ENCODE measurements around the gene DTWD2. TPM values are rescaled to one million over a fixed set of nuclear protein-coding genes. Genes with fewer than 3 reads are reported as not detected.

The DTWD2 gene
- total and polyA plus RNA-seq, 2 of the 4 experiments (the other 2 are of a cell fraction) = 1.2 to 1.8 TPM

DNA sequence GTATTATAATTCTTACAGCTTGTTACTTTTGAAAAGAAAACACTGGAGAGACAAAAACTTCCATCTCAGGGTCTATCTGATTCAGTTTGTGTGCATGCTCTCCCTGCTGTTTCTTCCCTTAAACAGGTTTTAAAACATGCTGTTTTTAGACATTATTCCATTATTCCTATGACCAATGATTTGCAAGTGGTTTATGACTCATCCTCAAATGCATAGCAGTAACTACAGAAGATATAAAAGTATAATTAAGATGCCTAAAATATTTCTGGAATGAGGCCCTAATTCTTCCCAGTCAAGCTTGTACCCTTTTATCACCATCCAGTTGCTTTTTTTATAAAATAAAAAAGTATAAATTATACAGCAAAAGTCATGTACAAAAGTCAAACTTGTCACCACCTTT is 3.7 kb downstream of the DTWD2 start:
- no peaks in the 10 kb centered on the region for H3K9me3 ChIP-seq (ENCODE audit: control insufficient read depth, insufficient read depth, low read length)
- no peak overlapping the region for H2AFZ ChIP-seq (replicated peaks; ENCODE audit: low read length, poor library complexity)
- no peak overlapping the region for H4K8ac ChIP-seq (ENCODE audit: low read depth in 2 of 2, low read length in 2 of 2)
- DNase-seq (peak; percentile 65), ATAC-seq (ENCODE audit: low read depth) (no peak)
- H4K5ac ChIP-seq (ENCODE audit: low read depth, low read length) = no peak overlapping the region
- H3K4me2 ChIP-seq (ENCODE audit: low read depth, low read length) = no peak overlapping the region
- no peak overlapping the region for H3K27ac ChIP-seq (ENCODE audit: insufficient read depth, low read length)
- no peak overlapping the region for H2AK5ac ChIP-seq (ENCODE audit: low read depth, low read length)
- H3K79me1 ChIP-seq (ENCODE audit: low read depth in 1 of 2, low read length in 2 of 2) = no peaks in the 10 kb centered on the region
- no peak overlapping the region for H3K14ac ChIP-seq (replicated peaks; ENCODE audit: low read depth, low read length)
- H3K4me1 ChIP-seq (ENCODE audit: control insufficient read depth, insufficient read depth, low read length) = no peaks in the 10 kb centered on the region
- dilution Hi-C loops (cut with HindIII; ENCODE audit: low sequenced_read_pairs, unreplicated experiment) = no loop called here
- no peak overlapping the region for H2BK120ac ChIP-seq (ENCODE audit: low read depth, low read length)
- H2BK15ac ChIP-seq (ENCODE audit: low read depth, low read length) = no peak overlapping the region
- no peak overlapping the region for H3K9ac ChIP-seq (ENCODE audit: low read depth, low read length)
- in situ Hi-C loops (cut with MboI; ENCODE audit: low sequenced_read_pairs) = loop anchor here (5.0 kb wide), 1 partner anchor 428 kb away; no protein-coding TSS in a partner anchor
- no peaks in the 10 kb centered on the region for H3K36me3 ChIP-seq (ENCODE audit: control insufficient read depth, insufficient read depth, low read length)
- intact Hi-C loops (cut with micrococcal nuclease) = loop anchor here (5.0 kb wide), 1 partner anchor 373 kb away; the partner anchor contains the start of gene TNFAIP8
- H3K23ac ChIP-seq (ENCODE audit: low read depth, low read length) = no peak overlapping the region
- no peak overlapping the region for H3K4me3 ChIP-seq (ENCODE audit: insufficient read depth, low read depth, low read length)
- H3K27me3 ChIP-seq (ENCODE audit: control insufficient read depth, insufficient read depth, low read length) = no peaks in the 10 kb centered on the region
- no peak overlapping the region for H3K4ac ChIP-seq (ENCODE audit: low read depth, low read length)
- CTCF ChIA-PET = interaction anchor here (0.7 kb wide), 1 partner anchor 424 kb away, joined by 3 read pairs; no protein-coding TSS in a partner anchor
- H2AK9ac ChIP-seq (replicated peaks; ENCODE audit: low read depth, low read length, poor library complexity) = no peak overlapping the region
- POLR2A ChIA-PET (ENCODE audit: unreplicated experiment) = no interaction called here
- BruUV-seq (replicated peaks) = no TSS peak
- no peak overlapping the region for H3K18ac ChIP-seq (ENCODE audit: low read depth, low read length)
- no peaks in the 10 kb centered on the region for H3K9me1 ChIP-seq (ENCODE audit: insufficient read depth, low read length)
- H2BK5ac ChIP-seq (ENCODE audit: low read depth, low read length, poor library complexity, severe bottlenecking) = no peak overlapping the region
- H4K91ac ChIP-seq (ENCODE audit: insufficient read depth, low read depth, low read length) = no peak overlapping the region
- H4K20me1 ChIP-seq (ENCODE audit: insufficient read depth, low read length) = no peaks in the 10 kb centered on the region
- H2BK20ac ChIP-seq (ENCODE audit: low read depth, low read length) = no peak overlapping the region
- TF ChIP-seq BHLHE40 (IDR thresholded peaks at IDR 0.05; ENCODE audit: low read depth, low read length) (no peak), FOS (IDR thresholded peaks at IDR 0.05; ENCODE audit: low read depth, low read length) (peak; percentile 44; the same call in 1 of the 2 replicates)
- no peak overlapping the region for H3K56ac ChIP-seq (ENCODE audit: extremely low read depth, insufficient read depth, low read length)
